KMS-11 (cell line): ENCODE data around the gene BAZ1B.

Experiments
- H2AFZ ChIP-seq: fragments of 200-600 bp; sonication (generic); 2 replicates; pipeline ENCODE4 v1.6.1; 2016; ENCODE audit warnings: antibody characterized with exemption, mixed run types, low read depth
- H3K27ac ChIP-seq: fragments of 200-600 bp; sonication (generic); 2 replicates; pipeline ENCODE4 v1.6.1; 2016; ENCODE audit warnings: mild to moderate bottlenecking, mixed run types
- H3K27me3 ChIP-seq: fragments of 200-600 bp; sonication (generic); 2 replicates; pipeline ENCODE4 v1.6.1; 2017; ENCODE audit warnings: mild to moderate bottlenecking, low read depth, mixed run types, moderate library complexity; ENCODE audit not compliant: insufficient read depth
- H3K36me3 ChIP-seq: fragments of 200-600 bp; sonication (generic); 2 replicates; pipeline ENCODE4 v1.6.1; 2017; ENCODE audit warnings: mild to moderate bottlenecking, mixed run types; ENCODE audit not compliant: insufficient read depth
- H3K4me1 ChIP-seq: fragments of 200-600 bp; sonication (generic); 2 replicates; pipeline ENCODE4 v1.6.1; 2016; ENCODE audit warnings: mild to moderate bottlenecking, low read depth, mixed run types; ENCODE audit not compliant: poor library complexity, severe bottlenecking
- H3K4me2 ChIP-seq: fragments of 200-600 bp; sonication (generic); 2 replicates; pipeline ENCODE4 v1.7.0; 2016; ENCODE audit warnings: mild to moderate bottlenecking, mixed run types
- H3K4me3 ChIP-seq: fragments of 200-600 bp; sonication (generic); IDR thresholded peaks from 2 replicates; pipeline ENCODE4 v1.6.1; 2017; ENCODE audit warnings: low read depth, low read length, mixed read lengths; ENCODE audit not compliant: insufficient read depth
- H3K79me2 ChIP-seq: fragments of 200-600 bp; sonication (generic); 2 replicates; pipeline ENCODE4 v1.6.1; 2016; ENCODE audit warnings: low read depth, mixed run types; ENCODE audit not compliant: insufficient read depth
- H3K9ac ChIP-seq: fragments of 200-600 bp; sonication (generic); 2 replicates; pipeline ENCODE4 v1.6.1; 2016; ENCODE audit warnings: mild to moderate bottlenecking, mixed run types
- H4K20me1 ChIP-seq: fragments of 200-600 bp; sonication (generic); 2 replicates; pipeline ENCODE4 v1.6.1; 2016; ENCODE audit warnings: mild to moderate bottlenecking, mixed run types; ENCODE audit not compliant: insufficient read depth
- TF ChIP-seq, protein P1 (sequence below): fragments of 200-600 bp; sonication (generic); conservative IDR thresholded peaks from 2 replicates; pipeline ENCODE4 v1.6.1; 2017; ENCODE audit warnings: low read depth, mild to moderate bottlenecking, antibody characterized with exemption, low read length, moderate library complexity, mixed read lengths

BAZ1B gene

DNA sequence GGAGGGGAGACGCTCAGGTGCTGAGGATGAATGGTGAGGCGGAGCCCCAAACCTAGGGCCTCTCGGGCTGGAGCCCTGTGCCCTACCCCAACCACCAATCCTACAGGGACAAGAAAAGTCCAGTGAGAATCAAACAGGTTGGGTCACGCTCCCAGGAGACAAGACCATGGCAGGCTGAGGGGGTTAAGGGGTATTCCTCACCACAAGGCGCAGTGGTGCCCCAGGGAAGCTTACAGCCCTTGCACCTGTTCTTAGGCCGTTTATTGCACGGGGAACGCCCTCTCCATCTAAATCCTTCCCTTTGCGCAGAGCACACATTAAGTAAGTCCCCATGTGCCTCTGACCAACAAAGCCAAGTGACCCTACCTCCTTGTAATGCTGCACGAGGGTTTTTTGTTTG lies 85.0 kb downstream of the BAZ1B start:
- H3K27ac ChIP-seq: no peak overlapping the region
- no peaks in the 10 kb centered on the region for H4K20me1 ChIP-seq
- H3K4me3 ChIP-seq: no peak overlapping the region
- TF ChIP-seq, protein P1, sequence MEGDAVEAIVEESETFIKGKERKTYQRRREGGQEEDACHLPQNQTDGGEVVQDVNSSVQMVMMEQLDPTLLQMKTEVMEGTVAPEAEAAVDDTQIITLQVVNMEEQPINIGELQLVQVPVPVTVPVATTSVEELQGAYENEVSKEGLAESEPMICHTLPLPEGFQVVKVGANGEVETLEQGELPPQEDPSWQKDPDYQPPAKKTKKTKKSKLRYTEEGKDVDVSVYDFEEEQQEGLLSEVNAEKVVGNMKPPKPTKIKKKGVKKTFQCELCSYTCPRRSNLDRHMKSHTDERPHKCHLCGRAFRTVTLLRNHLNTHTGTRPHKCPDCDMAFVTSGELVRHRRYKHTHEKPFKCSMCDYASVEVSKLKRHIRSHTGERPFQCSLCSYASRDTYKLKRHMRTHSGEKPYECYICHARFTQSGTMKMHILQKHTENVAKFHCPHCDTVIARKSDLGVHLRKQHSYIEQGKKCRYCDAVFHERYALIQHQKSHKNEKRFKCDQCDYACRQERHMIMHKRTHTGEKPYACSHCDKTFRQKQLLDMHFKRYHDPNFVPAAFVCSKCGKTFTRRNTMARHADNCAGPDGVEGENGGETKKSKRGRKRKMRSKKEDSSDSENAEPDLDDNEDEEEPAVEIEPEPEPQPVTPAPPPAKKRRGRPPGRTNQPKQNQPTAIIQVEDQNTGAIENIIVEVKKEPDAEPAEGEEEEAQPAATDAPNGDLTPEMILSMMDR: no peak
- H3K4me2 ChIP-seq: no peak overlapping the region
- H3K9ac ChIP-seq: no peak overlapping the region
- no peaks in the 10 kb centered on the region for H3K79me2 ChIP-seq
- peaks cover under 1% of the 10 kb centered on the region; the same call in 1 of the 2 replicates for H3K36me3 ChIP-seq
- no peaks in the 10 kb centered on the region for H3K4me1 ChIP-seq
- H2AFZ ChIP-seq: no peak overlapping the region
- no peaks in the 10 kb centered on the region for H3K27me3 ChIP-seq

DNA sequence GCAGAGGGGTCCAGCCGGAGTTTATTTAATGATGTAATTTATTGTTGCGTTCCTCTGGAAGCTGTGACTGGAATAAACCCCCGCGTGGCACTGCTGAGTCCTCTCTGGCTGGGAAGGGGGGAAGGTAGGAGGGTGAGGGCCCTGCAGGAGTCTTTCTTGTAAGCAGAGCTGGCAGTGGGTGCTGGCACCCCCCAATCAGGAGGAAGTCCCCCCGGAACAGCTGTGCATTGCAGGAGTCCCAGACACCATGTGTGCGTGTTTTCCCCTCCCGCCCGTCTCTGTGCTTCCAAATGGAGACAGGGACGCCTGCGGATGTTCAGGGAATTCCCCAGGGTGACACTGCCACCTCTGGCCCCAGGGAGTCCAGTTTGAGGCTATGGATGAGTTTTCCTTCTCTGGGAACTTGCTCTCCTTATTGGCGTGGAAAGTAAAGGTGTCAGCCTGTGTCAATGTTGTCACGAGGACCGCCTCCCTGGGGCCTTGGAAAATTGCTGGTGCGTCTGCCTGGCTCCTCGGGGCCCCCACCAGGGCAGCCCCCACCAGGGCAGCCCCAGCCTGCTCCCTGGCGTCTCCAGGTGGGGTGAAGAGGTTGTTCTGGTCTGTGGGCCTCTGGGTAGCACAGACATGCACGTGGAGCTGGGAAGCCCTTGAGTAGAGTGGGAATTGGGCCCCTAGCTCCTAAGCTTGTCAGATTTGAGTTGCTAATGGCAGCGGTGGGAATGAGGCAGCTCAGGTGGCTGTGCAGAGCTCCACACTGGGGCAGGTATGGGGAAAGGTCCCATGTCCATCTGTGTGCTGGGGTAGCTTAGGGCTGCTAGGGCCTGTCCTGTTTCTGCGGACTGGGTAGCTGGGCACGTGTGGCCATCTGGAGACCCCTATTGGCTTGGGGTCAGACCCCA lies 85.8 kb downstream of the BAZ1B start:
- Histone ChIP-seq H3K79me2 (no peaks in the 10 kb centered on the region), H3K36me3 (no peaks in the 10 kb centered on the region), H3K4me2 (no peak overlapping the region), H3K9ac (no peak overlapping the region), H3K27ac (no peak overlapping the region), H3K27me3 (no peaks in the 10 kb centered on the region), H3K4me1 (no peaks in the 10 kb centered on the region), H3K4me3 (no peak overlapping the region), H2AFZ (no peak overlapping the region), H4K20me1 (no peaks in the 10 kb centered on the region)
- TF ChIP-seq, protein P1: no peak

DNA sequence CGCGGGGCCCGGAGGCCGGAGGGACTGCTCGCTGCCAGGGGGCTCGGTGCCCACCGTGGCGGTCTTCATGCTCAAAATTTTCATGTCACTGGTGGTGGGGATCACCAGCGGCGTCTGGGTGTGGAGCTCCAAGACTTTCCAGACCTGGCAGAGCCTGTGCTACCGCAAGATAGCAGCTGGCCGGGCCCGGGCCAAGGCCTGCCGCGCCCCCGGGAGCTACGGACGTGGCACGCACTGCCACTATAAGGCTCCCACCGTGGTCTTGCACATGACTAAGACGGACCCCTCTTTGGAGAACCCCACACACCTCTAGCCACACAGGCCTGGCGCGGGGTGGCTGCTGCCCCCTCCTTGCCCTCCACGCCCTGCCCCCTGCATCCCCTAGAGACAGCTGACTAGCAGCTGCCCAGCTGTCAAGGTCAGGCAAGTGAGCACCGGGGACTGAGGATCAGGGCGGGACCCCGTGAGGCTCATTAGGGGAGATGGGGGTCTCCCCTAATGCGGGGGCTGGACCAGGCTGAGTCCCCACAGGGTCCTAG lies 86.6 kb downstream of the BAZ1B start:
- Histone ChIP-seq H2AFZ (no peak overlapping the region), H3K9ac (no peak overlapping the region), H3K4me3 (no peak overlapping the region), H4K20me1 (no peaks in the 10 kb centered on the region), H3K4me1 (no peaks in the 10 kb centered on the region), H3K27me3 (no peaks in the 10 kb centered on the region), H3K36me3 (no peaks in the 10 kb centered on the region), H3K79me2 (no peaks in the 10 kb centered on the region), H3K4me2 (no peak overlapping the region), H3K27ac (no peak overlapping the region)
- TF ChIP-seq, protein P1: no peak

DNA sequence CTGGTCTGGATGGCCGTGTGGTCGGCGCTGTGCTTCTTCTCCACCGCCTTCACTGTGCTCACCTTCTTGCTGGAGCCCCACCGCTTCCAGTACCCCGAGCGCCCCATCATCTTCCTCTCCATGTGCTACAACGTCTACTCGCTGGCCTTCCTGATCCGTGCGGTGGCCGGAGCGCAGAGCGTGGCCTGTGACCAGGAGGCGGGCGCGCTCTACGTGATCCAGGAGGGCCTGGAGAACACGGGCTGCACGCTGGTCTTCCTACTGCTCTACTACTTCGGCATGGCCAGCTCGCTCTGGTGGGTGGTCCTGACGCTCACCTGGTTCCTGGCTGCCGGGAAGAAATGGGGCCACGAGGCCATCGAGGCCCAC lies 87.4 kb downstream of the BAZ1B start:
- Histone ChIP-seq H3K79me2 (no peaks in the 10 kb centered on the region), H2AFZ (no peak overlapping the region), H3K4me3 (no peak overlapping the region), H3K27me3 (no peaks in the 10 kb centered on the region), H3K9ac (no peak overlapping the region), H3K4me2 (no peak overlapping the region), H3K27ac (no peak overlapping the region), H3K36me3 (no peaks in the 10 kb centered on the region), H3K4me1 (no peaks in the 10 kb centered on the region), H4K20me1 (no peaks in the 10 kb centered on the region)
- TF ChIP-seq, protein P1: no peak
